Measurements from ENCODE around the gene PTHLH. TPM values are rescaled to one million over a fixed set of nuclear protein-coding genes. Genes with fewer than 3 reads are reported as not detected.

PTHLH gene
- total and polyA plus RNA-seq, 2 donors (not counting 3 experiments of a cell fraction or from before 2014, with no cell fraction given), result 0.60 to 0.65 TPM

GRCh38 chr12:27973487-27973890 lies 956 bp upstream of the PTHLH start:
- H3K9me1 ChIP-seq (replicated peaks; ENCODE audit: control insufficient read depth, extremely low read depth, insufficient read depth, low read length), result no peaks in the 10 kb centered on the region
- CTCF ChIA-PET, result interaction anchor here (1.0 kb wide), 1 partner anchor 899 kb away, joined by 3 read pairs; no protein-coding TSS in a partner anchor
- DNase-seq (ENCODE audit: low read depth, low spot score), result no peak

More at GRCh38 chr12:27973487-27973890, 956 bp upstream of the PTHLH start:
- no peak overlapping the region for H3K4me3 ChIP-seq (replicated peaks in 1 of 3; ENCODE audit: insufficient read depth in 1 of 3, low read depth in 1 of 3, low read length in 3 of 3)
- H3K27ac ChIP-seq (ENCODE audit: insufficient read depth, low read depth, low read length), result no peak overlapping the region
- H4K20me1 ChIP-seq (replicated peaks; ENCODE audit: control insufficient read depth, extremely low read depth, insufficient read depth, low read length), result no peaks in the 10 kb centered on the region
- H3K4me2 ChIP-seq (ENCODE audit: insufficient read depth, low read length), result no peak overlapping the region
- peaks cover 2 to 14% of the 10 kb centered on the region in 2 experiments for H3K27me3 ChIP-seq (ENCODE audit: control insufficient read depth in 2 of 2, insufficient read depth in 2 of 2, low read length in 2 of 2)
- dilution Hi-C loops (cut with MboI; ENCODE audit: extremely low pct_ligation_motif_present, low sequenced_read_pairs), result no loop called here
- H3K9me3 ChIP-seq (replicated peaks; ENCODE audit: control insufficient read depth, insufficient read depth, low read length), result no peaks in the 10 kb centered on the region
- no peaks in the 10 kb centered on the region for H3K79me2 ChIP-seq (ENCODE audit: control insufficient read depth, insufficient read depth, low read length)
- POLR2A ChIA-PET, result no interaction called here
- TF ChIP-seq GATA2 (IDR thresholded peaks at IDR 0.05; ENCODE audit: insufficient read depth, insufficient read length, low read depth, low read length) (no peak), POLR2A (IDR thresholded peaks at IDR 0.05; ENCODE audit: low read depth, low read length) (no peak), MYC (IDR thresholded peaks at IDR 0.05; ENCODE audit: low read depth, low read length) (no peak), MAX (IDR thresholded peaks at IDR 0.05; ENCODE audit: insufficient read depth, insufficient read length) (no peak)
- TF ChIP-seq, protein P1, sequence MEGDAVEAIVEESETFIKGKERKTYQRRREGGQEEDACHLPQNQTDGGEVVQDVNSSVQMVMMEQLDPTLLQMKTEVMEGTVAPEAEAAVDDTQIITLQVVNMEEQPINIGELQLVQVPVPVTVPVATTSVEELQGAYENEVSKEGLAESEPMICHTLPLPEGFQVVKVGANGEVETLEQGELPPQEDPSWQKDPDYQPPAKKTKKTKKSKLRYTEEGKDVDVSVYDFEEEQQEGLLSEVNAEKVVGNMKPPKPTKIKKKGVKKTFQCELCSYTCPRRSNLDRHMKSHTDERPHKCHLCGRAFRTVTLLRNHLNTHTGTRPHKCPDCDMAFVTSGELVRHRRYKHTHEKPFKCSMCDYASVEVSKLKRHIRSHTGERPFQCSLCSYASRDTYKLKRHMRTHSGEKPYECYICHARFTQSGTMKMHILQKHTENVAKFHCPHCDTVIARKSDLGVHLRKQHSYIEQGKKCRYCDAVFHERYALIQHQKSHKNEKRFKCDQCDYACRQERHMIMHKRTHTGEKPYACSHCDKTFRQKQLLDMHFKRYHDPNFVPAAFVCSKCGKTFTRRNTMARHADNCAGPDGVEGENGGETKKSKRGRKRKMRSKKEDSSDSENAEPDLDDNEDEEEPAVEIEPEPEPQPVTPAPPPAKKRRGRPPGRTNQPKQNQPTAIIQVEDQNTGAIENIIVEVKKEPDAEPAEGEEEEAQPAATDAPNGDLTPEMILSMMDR (IDR thresholded peaks at IDR 0.05; ENCODE audit: extremely low read depth in 1 of 2, insufficient read depth in 1 of 2, low read depth in 1 of 2, low read length in 2 of 2), result no peak
- FAIRE-seq, result no peak
- peaks cover 28% of the 10 kb centered on the region for H3K4me1 ChIP-seq (ENCODE audit: control insufficient read depth, extremely low read depth, insufficient read depth, low read length)
- intact Hi-C loops (cut with micrococcal nuclease), result loop anchor here (5.0 kb wide), 1 partner anchor 49 kb away; no protein-coding TSS in a partner anchor
- BruUV-seq (replicated peaks), result no TSS peak
- no peaks in the 10 kb centered on the region for H3K36me3 ChIP-seq (ENCODE audit: control insufficient read depth in 2 of 2, extremely low read depth in 1 of 2, insufficient read depth in 2 of 2, low read length in 2 of 2)
- no peak overlapping the region for H3K9ac ChIP-seq (replicated peaks; ENCODE audit: extremely low read depth, insufficient read depth, low read length)
- H2AFZ ChIP-seq (ENCODE audit: low read depth, low read length), result no peak overlapping the region
